Measurements from ENCODE around the gene POLR1G.

DNA sequence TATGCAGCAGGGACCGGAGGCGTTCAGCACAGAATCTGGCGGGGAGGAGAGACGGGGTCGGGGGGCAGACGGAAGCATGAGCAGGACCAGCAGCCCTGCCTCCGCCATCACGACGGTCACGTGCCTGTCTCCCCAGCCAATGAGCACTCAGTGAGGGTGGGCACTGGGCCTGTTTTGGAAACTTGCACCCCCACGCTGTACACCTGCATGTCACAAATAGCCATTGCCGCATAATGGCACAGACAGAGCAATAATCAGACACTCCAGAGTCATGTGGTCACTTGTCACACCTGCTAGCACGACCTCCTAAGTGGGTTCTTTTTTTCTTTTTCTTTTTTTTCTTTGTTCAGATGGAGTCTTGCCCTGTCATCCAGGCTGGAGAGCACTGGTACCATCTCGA, 44.8 kb upstream of the POLR1G start:
- TF ChIP-seq, protein P1, sequence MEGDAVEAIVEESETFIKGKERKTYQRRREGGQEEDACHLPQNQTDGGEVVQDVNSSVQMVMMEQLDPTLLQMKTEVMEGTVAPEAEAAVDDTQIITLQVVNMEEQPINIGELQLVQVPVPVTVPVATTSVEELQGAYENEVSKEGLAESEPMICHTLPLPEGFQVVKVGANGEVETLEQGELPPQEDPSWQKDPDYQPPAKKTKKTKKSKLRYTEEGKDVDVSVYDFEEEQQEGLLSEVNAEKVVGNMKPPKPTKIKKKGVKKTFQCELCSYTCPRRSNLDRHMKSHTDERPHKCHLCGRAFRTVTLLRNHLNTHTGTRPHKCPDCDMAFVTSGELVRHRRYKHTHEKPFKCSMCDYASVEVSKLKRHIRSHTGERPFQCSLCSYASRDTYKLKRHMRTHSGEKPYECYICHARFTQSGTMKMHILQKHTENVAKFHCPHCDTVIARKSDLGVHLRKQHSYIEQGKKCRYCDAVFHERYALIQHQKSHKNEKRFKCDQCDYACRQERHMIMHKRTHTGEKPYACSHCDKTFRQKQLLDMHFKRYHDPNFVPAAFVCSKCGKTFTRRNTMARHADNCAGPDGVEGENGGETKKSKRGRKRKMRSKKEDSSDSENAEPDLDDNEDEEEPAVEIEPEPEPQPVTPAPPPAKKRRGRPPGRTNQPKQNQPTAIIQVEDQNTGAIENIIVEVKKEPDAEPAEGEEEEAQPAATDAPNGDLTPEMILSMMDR (conservative IDR thresholded peaks at IDR 0.05; ENCODE audit: low read depth in 2 of 2) = no peak
- TF ChIP-seq EZH2phosphoT487 (IDR thresholded peaks at IDR 0.05; ENCODE audit: unreplicated experiment) = no peak
- no peak for TF ChIP-seq POLR2AphosphoS5 (IDR thresholded peaks at IDR 0.05; ENCODE audit: low read depth)
- TF ChIP-seq, protein P2, sequence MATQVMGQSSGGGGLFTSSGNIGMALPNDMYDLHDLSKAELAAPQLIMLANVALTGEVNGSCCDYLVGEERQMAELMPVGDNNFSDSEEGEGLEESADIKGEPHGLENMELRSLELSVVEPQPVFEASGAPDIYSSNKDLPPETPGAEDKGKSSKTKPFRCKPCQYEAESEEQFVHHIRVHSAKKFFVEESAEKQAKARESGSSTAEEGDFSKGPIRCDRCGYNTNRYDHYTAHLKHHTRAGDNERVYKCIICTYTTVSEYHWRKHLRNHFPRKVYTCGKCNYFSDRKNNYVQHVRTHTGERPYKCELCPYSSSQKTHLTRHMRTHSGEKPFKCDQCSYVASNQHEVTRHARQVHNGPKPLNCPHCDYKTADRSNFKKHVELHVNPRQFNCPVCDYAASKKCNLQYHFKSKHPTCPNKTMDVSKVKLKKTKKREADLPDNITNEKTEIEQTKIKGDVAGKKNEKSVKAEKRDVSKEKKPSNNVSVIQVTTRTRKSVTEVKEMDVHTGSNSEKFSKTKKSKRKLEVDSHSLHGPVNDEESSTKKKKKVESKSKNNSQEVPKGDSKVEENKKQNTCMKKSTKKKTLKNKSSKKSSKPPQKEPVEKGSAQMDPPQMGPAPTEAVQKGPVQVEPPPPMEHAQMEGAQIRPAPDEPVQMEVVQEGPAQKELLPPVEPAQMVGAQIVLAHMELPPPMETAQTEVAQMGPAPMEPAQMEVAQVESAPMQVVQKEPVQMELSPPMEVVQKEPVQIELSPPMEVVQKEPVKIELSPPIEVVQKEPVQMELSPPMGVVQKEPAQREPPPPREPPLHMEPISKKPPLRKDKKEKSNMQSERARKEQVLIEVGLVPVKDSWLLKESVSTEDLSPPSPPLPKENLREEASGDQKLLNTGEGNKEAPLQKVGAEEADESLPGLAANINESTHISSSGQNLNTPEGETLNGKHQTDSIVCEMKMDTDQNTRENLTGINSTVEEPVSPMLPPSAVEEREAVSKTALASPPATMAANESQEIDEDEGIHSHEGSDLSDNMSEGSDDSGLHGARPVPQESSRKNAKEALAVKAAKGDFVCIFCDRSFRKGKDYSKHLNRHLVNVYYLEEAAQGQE (IDR thresholded peaks at IDR 0.05; ENCODE audit: unreplicated experiment) = no peak
- no peak for TF ChIP-seq JUNB (IDR thresholded peaks at IDR 0.05; ENCODE audit: unreplicated experiment)
- TF ChIP-seq, protein P3, sequence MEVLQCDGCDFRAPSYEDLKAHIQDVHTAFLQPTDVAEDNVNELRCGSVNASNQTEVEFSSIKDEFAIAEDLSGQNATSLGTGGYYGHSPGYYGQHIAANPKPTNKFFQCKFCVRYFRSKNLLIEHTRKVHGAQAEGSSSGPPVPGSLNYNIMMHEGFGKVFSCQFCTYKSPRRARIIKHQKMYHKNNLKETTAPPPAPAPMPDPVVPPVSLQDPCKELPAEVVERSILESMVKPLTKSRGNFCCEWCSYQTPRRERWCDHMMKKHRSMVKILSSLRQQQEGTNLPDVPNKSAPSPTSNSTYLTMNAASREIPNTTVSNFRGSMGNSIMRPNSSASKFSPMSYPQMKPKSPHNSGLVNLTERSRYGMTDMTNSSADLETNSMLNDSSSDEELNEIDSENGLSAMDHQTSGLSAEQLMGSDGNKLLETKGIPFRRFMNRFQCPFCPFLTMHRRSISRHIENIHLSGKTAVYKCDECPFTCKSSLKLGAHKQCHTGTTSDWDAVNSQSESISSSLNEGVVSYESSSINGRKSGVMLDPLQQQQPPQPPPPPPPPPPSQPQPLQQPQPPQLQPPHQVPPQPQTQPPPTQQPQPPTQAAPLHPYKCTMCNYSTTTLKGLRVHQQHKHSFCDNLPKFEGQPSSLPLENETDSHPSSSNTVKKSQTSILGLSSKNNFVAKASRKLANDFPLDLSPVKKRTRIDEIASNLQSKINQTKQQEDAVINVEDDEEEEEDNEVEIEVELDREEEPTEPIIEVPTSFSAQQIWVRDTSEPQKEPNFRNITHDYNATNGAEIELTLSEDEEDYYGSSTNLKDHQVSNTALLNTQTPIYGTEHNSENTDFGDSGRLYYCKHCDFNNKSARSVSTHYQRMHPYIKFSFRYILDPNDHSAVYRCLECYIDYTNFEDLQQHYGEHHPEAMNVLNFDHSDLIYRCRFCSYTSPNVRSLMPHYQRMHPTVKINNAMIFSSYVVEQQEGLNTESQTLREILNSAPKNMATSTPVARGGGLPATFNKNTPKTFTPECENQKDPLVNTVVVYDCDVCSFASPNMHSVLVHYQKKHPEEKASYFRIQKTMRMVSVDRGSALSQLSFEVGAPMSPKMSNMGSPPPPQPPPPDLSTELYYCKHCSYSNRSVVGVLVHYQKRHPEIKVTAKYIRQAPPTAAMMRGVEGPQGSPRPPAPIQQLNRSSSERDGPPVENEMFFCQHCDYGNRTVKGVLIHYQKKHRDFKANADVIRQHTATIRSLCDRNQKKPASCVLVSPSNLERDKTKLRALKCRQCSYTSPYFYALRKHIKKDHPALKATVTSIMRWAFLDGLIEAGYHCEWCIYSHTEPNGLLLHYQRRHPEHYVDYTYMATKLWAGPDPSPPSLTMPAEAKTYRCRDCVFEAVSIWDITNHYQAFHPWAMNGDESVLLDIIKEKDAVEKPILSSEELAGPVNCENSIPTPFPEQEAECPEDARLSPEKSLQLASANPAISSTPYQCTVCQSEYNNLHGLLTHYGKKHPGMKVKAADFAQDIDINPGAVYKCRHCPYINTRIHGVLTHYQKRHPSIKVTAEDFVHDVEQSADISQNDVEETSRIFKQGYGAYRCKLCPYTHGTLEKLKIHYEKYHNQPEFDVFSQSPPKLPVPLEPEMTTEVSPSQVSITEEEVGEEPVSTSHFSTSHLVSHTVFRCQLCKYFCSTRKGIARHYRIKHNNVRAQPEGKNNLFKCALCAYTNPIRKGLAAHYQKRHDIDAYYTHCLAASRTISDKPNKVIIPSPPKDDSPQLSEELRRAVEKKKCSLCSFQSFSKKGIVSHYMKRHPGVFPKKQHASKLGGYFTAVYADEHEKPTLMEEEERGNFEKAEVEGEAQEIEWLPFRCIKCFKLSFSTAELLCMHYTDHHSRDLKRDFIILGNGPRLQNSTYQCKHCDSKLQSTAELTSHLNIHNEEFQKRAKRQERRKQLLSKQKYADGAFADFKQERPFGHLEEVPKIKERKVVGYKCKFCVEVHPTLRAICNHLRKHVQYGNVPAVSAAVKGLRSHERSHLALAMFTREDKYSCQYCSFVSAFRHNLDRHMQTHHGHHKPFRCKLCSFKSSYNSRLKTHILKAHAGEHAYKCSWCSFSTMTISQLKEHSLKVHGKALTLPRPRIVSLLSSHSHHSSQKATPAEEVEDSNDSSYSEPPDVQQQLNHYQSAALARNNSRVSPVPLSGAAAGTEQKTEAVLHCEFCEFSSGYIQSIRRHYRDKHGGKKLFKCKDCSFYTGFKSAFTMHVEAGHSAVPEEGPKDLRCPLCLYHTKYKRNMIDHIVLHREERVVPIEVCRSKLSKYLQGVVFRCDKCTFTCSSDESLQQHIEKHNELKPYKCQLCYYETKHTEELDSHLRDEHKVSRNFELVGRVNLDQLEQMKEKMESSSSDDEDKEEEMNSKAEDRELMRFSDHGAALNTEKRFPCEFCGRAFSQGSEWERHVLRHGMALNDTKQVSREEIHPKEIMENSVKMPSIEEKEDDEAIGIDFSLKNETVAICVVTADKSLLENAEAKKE (CRISPR knock-in tag; IDR thresholded peaks at IDR 0.05) = no peak
- TF ChIP-seq CREB1 (CRISPR knock-in tag; IDR thresholded peaks at IDR 0.05; ENCODE audit: low read depth) = no peak
- no peak for TF ChIP-seq EZH2 (IDR thresholded peaks at IDR 0.05; ENCODE audit: low read depth, unreplicated experiment)
- TF ChIP-seq ZNF114 (CRISPR knock-in tag; IDR thresholded peaks at IDR 0.05) = no peak
- TF ChIP-seq, protein P4, sequence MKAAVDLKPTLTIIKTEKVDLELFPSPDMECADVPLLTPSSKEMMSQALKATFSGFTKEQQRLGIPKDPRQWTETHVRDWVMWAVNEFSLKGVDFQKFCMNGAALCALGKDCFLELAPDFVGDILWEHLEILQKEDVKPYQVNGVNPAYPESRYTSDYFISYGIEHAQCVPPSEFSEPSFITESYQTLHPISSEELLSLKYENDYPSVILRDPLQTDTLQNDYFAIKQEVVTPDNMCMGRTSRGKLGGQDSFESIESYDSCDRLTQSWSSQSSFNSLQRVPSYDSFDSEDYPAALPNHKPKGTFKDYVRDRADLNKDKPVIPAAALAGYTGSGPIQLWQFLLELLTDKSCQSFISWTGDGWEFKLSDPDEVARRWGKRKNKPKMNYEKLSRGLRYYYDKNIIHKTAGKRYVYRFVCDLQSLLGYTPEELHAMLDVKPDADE (IDR thresholded peaks at IDR 0.05) = no peak
- no peak for TF ChIP-seq ZNF331 (CRISPR knock-in tag; IDR thresholded peaks at IDR 0.05; ENCODE audit: low read depth)
- TF ChIP-seq STAT1 (IDR thresholded peaks at IDR 0.05; ENCODE audit: unreplicated experiment) = no peak
- TF ChIP-seq NANOG (IDR thresholded peaks at IDR 0.05; ENCODE audit: borderline replicate concordance) = no peak
